Amniotic epithelial cell (primary cell): ENCODE data around the gene SETD2.
"Not testable (repeated sequence)": the region's sequence is repeated elsewhere in the genome, so short reads cannot be mapped to it uniquely, and the experiment has no call there.

Source experiments
- DNase-seq: peaks from one replicate; pipeline ENCODE4 v3.0.0-alpha.2; 2010; ENCODE audit warnings: low read depth

Gene SETD2

DNA sequence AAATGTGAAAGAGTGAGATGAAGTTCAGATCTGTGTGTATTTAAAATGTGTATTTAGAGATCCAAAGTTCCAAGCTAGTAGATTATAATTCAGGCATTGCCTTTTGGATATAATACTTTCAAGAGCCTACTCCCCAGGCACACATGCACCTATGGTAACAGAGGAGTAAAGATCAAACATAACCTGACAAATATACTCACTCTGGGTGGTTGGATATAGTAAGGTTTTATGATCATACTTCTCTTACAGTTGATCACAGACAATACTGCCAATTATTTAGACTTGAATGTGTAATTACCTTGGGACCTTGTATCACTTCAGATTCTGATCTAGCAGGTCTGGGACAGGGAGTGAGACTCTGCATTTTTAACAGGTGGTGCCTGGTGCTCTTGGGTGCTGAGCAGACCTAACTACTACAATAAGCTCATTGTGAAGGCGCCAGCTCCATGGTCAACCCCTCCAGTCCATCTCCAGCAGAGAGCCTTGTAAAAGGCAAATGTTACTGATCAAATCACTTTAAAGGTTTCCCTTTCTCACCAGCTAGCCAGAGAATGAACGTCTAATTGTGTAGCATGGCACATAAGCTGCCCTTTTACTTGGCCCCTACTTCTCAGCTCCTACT lies 128.9 kb downstream of the SETD2 start:
- no peak for DNase-seq

DNA sequence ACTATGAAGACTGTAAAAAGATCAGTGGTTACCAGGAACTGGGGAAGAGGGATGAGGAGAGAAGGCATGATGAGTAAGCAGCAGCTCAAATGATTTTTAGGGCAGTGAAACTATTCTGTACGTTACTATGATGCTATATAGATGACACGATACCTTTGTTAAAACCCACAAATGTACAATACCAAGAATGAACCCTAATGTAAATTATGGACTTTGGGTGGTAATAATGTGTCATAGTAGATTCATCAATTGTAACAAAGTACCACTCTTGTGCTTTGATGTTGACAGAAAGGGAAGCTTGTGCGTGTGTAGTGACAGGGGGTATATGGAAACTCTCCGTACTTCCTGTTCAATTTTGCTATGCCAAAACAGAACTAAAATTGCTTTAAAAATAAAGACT lies 132.9 kb downstream of the SETD2 start:
- not testable (repeated sequence) for DNase-seq

DNA sequence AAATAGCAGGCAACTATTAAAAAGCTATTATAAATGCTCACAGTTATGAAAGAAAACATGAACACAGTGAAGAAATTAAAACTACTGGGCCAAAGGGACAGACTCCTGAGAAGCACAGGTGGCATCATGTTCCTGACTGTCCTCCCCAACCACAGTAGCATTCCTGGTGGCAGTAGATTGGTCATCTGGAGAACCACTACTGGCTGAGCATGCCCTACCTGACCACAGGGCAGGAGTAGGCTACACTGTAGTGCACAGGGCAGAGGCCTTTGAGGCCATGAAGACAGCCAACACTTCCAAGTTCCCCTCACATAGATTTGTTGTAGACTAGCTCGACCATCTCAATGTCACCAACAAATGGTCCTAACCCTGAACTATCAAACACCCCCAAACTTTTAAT lies 135.2 kb downstream of the SETD2 start:
- DNase-seq: no peak

DNA sequence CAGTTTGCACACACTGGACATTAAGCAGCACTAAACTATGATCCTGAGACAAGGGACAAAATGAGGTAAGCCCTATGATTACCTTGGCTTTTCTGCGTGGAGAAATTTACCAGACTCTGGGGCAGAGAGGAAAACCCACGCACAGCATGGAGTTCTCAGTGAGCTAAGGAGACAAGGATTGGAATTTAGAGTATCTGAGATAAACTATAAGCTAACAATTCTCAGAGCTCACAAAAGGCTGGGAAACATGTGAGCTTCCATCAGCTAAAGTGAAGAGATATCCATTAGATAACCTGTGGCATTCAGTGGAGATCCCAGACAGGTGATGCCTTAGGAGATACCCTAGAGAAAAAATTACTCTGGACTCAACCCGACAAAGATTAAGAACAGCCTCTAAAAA lies 135.8 kb downstream of the SETD2 start:
- peak; percentile 47 for DNase-seq

DNA sequence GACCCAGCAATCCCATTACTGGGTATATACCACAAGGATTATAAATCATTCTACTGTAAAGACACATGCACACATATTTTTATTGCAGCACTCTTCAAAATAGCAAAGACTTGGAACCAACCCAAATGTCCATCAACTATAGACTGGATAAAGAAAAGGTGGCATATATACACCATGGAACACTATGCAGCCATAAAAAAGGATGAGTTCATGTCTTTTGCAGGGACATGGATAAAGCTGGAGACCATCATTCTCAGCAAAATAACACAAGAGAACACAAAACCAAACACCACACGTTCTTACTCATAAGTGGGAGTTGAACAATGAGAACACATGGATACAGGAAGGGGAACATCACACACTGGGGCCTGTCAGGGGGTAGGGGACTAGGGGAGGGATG lies 137.5 kb downstream of the SETD2 start:
- not testable (repeated sequence) for DNase-seq

DNA sequence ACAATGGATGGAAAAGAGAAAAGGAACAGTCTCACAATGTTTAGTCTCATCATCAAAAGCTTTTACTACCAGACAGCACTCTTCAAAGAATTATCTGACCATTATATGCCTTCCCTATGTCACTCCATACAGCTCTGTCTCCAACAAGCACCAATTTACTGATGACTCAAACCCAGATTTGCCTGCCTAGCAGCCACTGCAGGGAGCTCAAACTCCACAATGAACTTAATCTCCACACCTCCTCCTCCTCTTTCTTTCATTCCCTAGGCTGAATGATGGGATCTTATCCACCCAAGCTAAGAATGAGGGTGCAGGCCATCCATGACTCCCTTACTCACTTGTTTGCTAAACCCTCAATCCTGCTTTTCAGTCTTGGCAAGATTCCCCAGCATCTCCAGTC lies 139.0 kb downstream of the SETD2 start:
- peak; percentile 89 for DNase-seq

DNA sequence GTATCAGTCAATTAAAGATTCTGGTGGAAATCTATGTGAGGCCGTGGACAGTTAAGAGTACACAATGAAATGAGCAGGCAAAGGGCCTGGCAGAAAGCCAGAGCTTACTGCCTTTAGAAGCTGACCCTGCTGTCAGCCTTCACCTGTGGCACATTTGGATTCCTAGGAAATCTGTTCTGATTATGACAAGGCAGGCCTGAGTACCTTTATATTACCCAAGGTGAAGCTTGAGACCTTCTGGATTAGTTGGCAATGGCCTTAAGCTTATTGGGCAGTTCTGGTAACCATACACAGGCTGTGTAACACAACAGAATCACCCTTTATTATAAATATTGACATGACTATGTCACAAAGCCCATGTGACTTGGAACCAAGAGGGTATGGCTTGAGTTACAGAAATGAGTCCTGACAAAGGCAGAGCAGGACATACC lies 141.3 kb downstream of the SETD2 start:
- DNase-seq: peak; percentile 25

DNA sequence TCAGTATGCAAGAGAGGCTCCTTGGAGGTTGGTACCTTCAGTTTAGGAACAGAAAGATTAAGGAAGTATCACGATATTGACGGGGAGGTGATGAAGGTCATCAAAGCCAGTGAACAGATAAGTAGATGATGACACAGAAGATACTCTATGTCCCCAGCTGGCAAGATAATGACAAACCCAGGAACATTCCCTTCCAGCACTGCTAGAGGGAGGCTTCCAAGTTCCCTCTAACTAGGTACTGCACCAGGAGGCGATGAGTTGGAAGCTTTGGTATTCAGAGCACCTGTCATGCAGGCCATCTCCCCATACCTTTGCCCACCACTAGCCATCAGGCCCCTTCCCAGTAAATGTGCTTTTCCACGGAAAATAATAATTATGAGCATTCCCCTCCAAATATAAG lies 143.6 kb downstream of the SETD2 start:
- DNase-seq: no peak

DNA sequence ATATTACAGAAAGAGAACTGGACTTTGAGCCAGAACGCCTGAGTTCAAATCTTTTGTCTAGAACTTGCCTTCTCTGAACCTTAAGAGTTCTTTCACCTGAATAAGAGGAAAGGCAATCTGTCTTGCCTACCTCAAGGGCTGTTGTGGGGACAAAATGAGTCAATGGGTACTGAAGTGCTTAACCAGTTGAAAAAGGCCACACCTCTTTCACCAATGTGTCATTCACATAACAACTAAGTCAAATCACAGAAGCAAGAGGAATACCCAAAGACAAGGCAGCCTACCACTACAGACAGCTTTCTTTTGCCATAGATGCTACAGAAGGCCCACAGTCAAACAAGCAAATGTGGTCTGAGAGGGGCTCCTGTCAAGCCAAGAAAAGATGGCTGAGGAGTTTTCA lies 144.7 kb downstream of the SETD2 start:
- no peak for DNase-seq

DNA sequence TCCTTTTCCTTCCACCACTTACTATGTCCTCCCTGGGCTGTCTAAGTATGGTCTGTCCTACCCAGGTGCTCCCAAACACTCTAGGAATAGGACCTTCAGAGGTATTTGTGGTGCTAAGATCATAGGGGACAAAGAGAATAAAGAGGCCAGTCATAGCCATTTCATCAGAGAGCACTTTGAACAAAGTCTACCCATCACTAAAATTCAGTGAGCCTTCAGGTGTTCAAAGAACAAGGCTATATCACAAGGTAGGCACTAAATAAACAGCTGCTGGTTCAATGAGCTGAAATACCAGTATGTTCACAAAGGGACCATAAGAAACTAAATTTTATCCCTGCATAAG lies 145.7 kb downstream of the SETD2 start:
- no peak for DNase-seq

DNA sequence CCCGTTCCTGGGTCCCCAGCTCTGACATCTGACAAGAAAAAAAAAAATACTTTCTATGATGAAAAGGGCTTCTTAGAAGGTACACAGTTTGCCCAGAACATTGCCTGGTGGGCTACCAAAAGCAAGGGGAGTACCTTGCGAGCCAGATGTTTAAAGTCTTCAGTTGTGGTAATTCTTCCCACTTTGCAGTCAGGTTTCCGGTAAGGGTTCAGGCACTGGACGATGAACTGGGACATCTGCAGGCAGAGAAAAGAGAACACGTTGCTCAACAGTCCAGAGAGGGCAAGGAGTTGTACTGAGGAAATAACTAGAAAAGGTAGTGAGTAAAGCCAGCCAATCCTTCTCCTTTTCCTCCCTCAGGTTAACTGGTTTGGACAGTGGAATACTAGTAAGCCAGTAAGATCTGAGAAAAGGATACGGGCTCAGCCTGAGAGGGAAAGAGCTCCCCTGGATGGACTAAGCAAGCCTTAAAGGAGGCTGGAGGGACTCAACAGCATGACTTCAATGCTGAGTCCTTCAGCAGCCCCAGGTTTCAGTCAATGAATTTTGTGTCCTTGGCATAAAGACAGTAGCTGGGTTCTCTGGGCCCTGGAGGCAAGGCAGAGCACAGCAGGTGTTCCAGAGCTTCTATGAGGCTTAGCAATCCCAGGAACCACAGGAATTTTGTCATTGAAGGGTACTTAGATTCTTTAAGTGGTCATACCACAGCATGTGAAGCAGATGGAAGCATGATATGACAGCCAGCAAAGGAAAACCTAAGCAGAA lies 146.2 kb downstream of the SETD2 start:
- DNase-seq: peak; percentile 63

DNA sequence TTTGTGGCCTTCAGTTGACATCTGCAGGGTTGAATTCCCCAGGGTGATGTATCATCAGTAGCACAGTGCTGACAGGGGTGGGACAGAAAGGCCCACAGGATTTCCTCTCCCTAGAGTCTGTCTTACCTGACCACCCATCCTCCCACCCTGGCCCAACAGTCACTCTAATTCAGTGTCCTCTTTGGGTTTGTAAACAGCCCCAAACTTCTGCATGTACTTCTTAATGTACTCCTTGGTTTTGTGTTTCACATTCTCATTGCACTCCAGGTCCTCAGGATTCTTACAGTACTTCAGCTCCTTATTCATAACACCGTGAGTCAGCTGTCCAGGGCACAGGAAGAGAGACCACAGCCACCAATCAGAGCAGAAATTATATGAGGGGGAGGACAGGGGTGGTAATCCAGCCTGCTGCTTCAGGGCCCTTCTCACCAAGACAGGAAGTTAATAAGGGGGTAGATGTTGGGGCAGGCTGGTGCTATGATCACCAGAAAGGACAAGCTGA lies 146.9 kb downstream of the SETD2 start:
- peak; percentile 95 for DNase-seq

DNA sequence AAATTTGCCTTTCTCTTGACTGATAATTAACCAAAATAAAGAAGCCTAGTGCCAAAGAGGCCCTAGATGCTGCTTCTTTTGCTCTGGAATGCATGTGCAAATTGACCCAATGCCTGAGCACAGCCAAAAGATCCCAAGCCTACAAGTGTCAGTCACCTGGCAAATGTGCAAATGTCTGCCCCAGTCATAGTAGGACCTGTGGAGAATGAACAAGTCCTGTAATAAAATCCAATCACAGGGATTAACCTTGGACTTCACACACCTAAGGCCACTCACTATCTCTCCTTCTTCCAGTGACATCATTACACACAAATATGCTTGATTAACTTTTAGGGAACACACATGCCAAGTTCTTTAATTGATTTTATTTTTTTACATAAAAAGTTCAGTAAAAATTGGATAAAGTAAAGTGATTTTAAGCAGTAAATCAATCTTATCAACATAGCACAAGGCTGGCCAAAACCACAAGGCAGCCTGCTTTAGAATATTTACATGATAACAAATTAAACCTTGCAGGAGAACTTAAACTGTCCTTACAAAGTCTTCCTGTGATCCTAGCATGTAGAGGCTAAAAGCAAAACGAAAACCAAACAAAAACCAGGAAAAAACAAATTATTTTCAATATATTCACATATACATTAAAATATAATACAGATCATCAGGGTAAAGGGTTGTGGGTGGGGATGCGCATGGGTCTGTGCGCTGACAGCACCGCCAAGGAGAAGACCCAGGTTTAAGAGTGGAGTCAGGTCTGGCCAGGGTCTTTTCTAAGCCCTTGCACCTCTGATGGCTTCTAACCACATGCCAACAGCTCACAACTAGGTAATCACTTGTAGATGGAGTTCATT lies 147.6 kb downstream of the SETD2 start:
- peak; percentile 55 for DNase-seq

DNA sequence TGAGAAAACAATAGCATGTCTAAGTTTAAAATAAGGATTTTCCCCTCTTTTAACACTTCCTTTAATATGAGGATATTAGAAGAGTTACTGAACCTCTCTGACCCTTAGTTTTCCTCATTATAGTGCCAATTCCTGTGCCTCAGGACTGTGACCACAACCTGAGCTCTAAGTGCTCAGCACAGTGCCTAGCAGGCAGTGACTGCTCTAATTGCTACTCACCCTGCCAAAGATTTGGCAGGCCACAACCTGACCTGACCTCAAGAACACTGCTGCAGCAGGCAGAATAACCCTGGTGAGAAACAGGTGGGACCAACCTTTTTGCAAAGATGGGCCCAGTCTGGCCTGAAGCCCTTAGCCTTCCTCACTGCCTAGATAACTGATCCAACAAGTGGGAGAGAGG lies 148.8 kb downstream of the SETD2 start:
- DNase-seq: no peak

DNA sequence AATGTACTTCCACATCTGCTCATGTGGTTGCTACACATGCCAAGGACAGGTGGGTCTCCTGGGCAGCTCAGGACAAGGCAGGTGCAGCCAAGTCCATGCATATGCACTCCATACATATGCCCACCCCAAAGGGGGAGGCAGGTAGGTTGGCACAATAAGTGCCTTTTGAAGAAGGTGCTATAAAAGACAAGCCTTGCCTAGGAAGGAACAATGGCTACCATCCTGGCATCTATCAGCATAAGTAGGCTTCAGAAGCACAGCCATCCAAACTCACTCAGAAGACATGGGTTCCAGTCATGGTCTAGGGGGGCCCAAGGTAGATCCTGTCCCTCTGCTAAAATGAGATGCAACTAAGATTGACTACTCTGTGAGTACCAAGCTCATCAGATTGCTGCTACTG lies 149.9 kb downstream of the SETD2 start:
- no peak for DNase-seq

DNA sequence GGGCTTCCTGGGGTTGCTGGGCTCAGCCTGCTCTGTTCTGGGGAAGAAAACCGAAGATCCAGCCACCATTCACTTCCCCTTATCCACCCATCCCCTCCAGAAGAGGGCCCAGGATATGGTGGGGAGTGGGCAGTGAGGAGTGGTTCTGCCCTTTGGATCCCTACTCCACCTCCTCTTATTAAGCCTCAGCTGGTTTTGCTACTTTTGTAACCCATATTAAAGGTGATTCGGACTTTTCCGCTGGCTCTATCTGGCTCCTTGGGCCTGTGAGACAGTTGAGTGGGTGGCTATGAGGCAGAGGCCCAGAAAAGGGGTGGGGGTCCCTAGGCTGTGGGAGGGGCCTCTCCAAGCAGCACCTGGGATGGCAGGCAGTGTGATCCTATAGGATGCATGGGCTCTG lies 150.7 kb downstream of the SETD2 start:
- no peak for DNase-seq

DNA sequence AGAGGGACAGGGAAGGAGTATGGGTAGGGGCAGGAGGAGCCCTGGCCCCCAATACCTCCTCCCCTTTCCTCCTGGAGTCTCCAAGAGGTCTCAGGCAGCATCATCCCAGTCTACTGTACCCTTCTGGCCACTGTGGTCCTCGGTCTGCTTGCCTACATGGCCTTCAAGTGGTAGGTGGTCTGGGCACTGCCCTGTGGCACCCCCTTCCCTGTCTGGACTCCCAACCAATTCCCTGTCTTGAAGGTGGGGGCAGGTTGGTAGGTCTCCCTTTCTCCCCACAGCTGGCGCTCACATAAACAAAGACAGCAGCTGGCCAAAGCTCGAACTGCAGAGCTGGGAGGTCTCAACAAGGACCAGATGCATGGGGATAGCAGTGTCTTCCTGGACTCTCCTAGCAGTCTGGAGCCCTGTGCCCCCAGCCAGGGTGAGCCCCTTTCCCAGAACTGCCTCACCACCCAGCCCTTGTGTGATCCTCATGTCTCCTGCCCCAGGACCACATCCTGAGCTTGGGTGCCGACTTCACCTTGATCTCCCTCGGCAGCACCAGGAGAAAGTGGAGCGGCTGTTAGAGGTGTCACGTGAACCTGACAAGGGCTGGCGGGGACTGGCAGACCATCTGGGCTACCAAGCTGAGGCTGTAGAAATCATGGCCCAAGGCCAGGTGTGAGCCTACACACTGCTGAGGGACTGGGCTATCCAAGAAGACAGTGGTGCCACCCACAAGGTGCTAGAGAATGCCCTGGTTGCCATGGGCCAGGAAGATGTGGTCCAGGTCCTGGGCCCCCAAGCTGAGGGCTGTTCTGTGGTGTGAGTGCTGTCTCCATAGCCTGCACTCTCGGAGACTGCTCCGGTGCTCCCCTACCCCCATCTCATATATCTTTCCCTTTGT lies 151.3 kb downstream of the SETD2 start:
- DNase-seq: no peak

DNA sequence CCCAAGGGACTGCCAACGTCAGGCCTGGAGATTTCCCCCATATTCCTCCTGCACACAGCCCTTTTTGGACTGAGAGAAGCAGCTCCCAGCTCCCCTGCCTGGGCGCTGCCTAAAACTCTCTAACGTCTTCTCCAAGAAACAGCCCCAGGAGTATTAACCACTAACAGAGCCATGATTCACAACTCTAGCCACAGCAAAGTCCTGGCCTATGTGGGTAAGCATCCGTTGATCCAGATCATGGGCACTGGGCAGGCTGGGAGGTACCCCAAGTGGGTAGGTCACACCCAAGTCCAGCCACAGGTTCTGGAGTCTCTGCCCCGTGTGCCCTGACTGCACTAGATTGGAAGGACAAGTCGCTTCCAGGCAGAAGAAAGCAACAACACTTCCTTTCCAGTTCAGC lies 152.5 kb downstream of the SETD2 start:
- no peak for DNase-seq

DNA sequence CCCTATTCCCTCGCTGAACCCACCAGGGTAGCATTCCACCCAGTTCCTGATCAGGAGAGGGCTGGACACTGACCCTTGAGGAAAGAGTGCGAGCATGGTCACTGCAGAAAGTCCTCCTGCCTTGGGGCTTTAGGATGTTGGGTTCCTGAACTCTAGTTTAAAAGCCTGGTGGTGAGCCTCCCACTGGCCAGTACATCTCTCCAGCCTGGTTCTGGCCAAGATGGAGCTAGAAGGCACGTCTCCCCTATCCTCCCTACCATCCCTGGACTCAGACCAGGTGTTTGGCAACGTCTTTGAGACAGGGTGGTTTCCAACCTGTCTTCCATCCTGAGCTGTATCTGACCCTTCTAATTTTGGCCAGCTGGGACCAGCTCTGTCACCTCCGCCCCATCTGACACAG lies 153.0 kb downstream of the SETD2 start:
- DNase-seq: no peak

DNA sequence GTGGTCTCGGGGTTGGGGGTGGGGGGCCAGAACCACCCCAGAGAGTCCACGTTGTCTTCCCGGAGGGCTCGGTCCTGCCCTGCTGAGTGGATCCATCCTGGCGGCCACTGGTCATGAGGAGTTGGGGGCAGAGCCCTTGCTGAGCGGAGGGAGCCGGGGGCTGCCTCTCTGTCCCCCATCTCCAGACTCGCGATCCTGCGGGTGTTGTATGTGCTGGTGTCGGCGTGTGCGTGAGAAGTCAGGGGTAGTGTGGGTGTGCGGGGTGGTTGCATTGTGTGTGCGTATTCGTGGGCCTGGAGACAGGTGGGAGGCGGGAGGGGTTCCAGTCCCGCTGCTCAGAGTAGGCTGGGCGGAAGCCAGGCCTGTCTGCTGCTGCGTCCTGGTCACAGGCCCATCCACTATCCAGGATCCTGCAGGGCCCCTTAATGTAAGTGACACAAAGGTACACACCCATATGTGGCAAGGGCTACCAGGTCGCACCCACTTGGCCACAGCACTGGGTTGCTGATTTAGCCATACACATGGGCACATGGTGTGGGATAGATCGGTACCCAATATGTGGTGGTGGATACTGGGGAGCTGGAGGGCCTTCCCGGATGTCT lies 153.7 kb downstream of the SETD2 start:
- no peak for DNase-seq
